ENCODE data around the gene KLF13.

Gene KLF13

DNA sequence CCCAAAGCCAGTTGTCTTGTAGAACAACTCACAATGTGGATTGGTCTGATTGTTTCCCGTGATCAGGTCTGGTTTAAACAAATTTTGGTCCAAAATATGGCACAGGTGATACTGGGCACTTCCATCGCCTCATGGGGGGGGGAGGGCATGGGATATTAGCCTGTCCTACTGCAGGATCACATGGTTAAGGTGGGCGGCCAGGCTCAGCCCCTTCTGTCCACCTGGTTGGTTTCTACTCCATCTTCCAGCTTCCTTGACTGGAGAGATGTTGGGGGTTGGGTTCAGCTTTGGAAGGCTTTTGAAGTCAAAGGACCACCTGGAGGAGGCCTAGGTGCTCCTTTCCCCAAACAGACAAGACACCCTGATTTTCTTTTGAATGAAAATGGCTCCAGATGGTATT, 7.2 kb downstream of the KLF13 start:
- no peak for DNase-seq

- DNase-seq, result no peak
These were observed 9.5 kb downstream of the KLF13 start for GRCh38 chr15:31335989-31336592.

GRCh38 chr15:31336593-31337295, 10.1 kb downstream of the KLF13 start:
- DNase-seq, result no peak

- DNase-seq, result no peak
These were observed 10.9 kb downstream of the KLF13 start for GRCh38 chr15:31337352-31338031.

GRCh38 chr15:31338318-31338878, 11.8 kb downstream of the KLF13 start:
- no peak for DNase-seq

DNA sequence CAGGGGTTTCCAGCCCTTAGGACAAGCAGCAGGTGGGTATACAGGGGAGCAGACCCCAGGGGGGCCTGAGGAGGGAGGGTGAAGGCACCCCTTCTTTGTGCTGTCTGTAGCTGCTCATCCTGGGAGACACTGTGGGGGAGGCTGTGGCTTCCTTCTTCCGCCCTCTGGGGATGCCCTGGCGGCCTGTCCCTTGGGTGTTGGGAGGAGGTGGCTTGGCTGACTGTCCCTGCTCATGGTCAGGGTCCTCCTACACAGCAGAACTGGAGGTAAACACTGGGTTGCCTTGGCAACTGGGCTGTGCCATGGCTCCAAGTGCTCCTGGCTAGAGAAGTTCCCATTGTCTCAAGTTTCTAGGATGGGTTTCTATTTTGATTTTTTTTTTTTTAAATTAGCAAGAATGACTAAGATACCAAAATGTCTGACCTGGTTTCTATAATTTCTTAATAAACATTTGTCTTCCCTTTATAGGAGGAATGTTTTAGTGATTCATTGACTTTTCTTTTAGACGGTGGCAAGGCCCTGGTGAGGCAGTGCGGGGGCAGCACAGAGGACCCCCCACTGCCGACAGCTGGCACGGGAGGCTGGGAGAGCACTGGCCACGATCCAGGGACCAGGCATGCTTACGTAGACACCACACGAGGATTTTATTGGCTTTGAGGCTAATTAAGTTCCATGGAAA, 12.4 kb downstream of the KLF13 start:
- DNase-seq, result no peak

- DNase-seq, result no peak
These were observed 12.9 kb downstream of the KLF13 start for GRCh38 chr15:31339558-31339895.

DNA sequence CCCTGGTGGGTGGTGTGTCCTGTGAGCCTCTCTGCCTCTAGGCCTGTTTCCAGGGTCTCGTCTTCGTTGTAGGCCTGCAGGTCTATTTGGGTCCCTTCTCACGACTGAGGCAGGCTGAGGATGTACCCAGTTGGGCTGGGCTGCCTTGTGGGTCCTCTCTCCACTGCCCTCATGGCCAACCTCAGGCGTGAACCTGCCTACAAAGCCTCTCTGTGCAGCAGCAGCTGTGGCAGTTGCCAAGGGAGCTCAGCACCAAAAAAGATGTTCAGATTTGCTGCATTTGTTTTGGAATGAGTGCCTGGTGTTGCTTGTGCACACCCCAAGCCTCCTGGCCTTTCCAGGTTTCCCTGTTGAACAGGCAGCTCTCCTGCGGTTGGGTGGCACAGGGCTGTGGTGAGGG, 13.4 kb downstream of the KLF13 start:
- no peak for DNase-seq

- DNase-seq, result no peak
These were observed 14.0 kb downstream of the KLF13 start for GRCh38 chr15:31340592-31340991.

GRCh38 chr15:31341071-31341470, 14.4 kb downstream of the KLF13 start:
- DNase-seq, result no peak

DNA sequence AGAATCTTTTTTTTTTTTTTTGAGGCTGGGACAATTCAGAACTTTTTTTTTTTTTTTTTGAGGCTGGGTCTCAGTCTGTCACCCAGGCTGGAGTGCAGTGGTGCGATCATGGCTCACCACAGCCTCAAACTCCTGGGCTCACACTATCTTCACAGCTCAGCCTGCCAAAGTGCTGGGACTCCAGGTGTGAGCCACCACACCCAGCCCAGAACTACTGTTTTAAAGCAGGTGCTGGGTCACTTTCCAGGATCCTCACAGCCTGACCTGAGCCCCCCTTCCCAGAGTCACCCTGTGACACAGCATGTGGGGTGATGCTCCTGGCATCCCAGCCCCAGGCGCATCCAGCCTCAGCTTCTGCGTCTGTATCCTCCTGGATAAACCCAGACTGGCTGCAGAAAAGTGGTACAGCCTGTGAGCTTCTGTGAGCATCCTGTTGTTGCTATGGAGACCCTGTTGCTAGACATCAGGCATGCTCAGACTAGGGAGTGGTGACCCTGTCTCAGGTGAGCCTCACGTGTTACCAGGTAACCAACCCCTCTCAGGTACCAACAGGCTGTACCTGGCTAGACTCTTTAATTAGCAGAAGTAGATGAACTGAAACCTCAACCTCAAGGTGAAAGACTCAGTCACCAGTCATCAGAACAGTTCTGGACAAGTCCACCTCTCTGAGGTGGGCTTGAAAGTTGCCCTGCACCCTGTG, 15.0 kb downstream of the KLF13 start:
- DNase-seq, result no peak

GRCh38 chr15:31342381-31342780, 15.7 kb downstream of the KLF13 start:
- DNase-seq, result no peak

- no peak for DNase-seq
These were observed 16.4 kb downstream of the KLF13 start for GRCh38 chr15:31342781-31343626.

DNA sequence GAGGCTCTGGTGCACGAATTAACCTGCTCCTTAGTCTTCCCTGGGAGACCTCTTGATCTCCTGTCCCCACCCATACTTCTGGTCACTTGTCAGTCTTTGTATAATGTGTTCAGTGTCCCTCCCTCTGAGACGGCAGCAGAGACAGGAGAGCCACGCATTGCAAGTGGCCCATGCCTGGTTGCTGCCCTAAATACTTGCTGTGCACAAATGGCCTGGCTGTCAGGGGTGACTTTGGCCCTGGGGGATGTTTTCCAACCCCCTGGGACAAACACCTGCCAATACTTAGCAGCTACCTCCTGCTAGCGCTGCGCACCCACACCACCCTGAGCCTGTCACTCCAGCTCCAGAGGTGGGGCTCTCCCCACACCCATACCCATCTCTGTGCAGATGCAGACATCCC, 17.2 kb downstream of the KLF13 start:
- DNase-seq, result no peak

- DNase-seq, result no peak
These were observed 17.6 kb downstream of the KLF13 start for GRCh38 chr15:31344266-31344665.

- DNase-seq, result no peak
These were observed 18.4 kb downstream of the KLF13 start for GRCh38 chr15:31344823-31345605.

GRCh38 chr15:31345606-31346366, 19.2 kb downstream of the KLF13 start:
- no peak for DNase-seq

GRCh38 chr15:31346367-31347066, 19.9 kb downstream of the KLF13 start:
- no peak for DNase-seq
